HCT116 (cell line): ENCODE data around the gene ESPN. TPM values are rescaled to one million over a fixed set of nuclear protein-coding genes. Genes with fewer than 3 reads are reported as not detected.

Experiments
- ATAC-seq: fragments of 200-7000 bp; cut with Tn5 transposase; 2 replicates; pipeline ENCODE4 v1.9.1; 2020; ENCODE audit warnings: mild to moderate bottlenecking, moderate library complexity
- BruUV-seq: library from RNA; stranded (reverse); fragments of 400-500 nt; replicated peaks from 2 replicates; lab custom pipeline; 2021; lab: Mats Ljungman, UMichigan
- CTCF ChIA-PET: fragments of 300-600 bp; sonication (Branson Sonifier 250); formaldehyde crosslinking; loops from one replicate; lab custom pipeline; 2021; ENCODE audit warnings: antibody characterized with exemption; lab: Charles Lee
- POLR2A ChIA-PET: fragments of 300-600, 350-600 bp; sonication (Branson Sonifier 250); formaldehyde crosslinking; loops from one replicate; lab custom pipeline; 2021; ENCODE audit warnings: antibody characterized with exemption; lab: Charles Lee
- RAD21 ChIA-PET, 2 experiments: fragments of 300-600 bp; sonication (Branson Sonifier 250); formaldehyde crosslinking; loops; one replicate each; lab custom pipeline; 2023; ENCODE audit warnings: low total read pairs in 2 of 2; ENCODE audit not compliant: uncharacterized antibody in 2 of 2, unreplicated experiment in 2 of 2, low non-redundant PET in 1 of 2; lab: Charles Lee
- DNase-seq: peaks from one replicate; pipeline ENCODE4 v3.0.0-alpha.2; 2010; ENCODE audit warnings: low read depth, low spot score
- H2AFZ ChIP-seq: fragments of 200-600 bp; shearing (Covaris generic), sonication (generic); 2 replicates; pipeline ENCODE4 v1.6.1; 2017; ENCODE audit warnings: low read depth, mixed run types, mixed read lengths, antibody characterized with exemption, low read length; ENCODE audit not compliant: poor library complexity, severe bottlenecking
- H3K27ac ChIP-seq: 2 replicates; pipeline ENCODE4 v1.5.1; 2012; ENCODE audit warnings: low read depth, low read length
- H3K27me3 ChIP-seq: fragments of 200-600 bp; sonication (generic); 2 replicates; pipeline ENCODE4 v1.6.1; 2016; ENCODE audit warnings: mixed run types, low read length, mixed read lengths; ENCODE audit not compliant: insufficient read depth
- H3K36me3 ChIP-seq, 2 experiments: fragments of 200-500 bp in 1 of 2; fragments of 200-600 bp in 1 of 2; sonication (Bioruptor generic) in 1 of 2; sonication (generic) in 1 of 2; 2 replicates each; pipeline versions ENCODE4 v1.5.1 to v1.6.1; 2014 to 2016; ENCODE audit warnings: low read length in 2 of 2, inconsistent platforms in 1 of 2, mixed read lengths in 1 of 2, mixed run types in 1 of 2; ENCODE audit not compliant: insufficient read depth in 2 of 2, control insufficient read depth in 1 of 2
- H3K4me1 ChIP-seq, 2 experiments: fragments of 200-600 bp in 1 of 2; sonication (generic) in 1 of 2; 2 replicates each; pipeline versions ENCODE4 v1.5.1 to v1.6.1; 2012 to 2017; ENCODE audit warnings: low read length in 2 of 2, inconsistent platforms in 1 of 2, mild to moderate bottlenecking in 1 of 2, mixed read lengths in 1 of 2, mixed run types in 1 of 2, moderate library complexity in 1 of 2; ENCODE audit not compliant: insufficient read depth in 2 of 2, control insufficient read depth in 1 of 2
- H3K4me2 ChIP-seq: fragments of 200-600 bp; sonication (generic); 2 replicates; pipeline ENCODE4 v1.6.1; 2017; ENCODE audit warnings: mixed run types, low read length, mixed read lengths
- H3K4me3 ChIP-seq, 2 experiments: fragments of 200-600 bp in 1 of 2; sonication (generic) in 1 of 2; replicated peaks in 1 of 2; 2 replicates each; pipeline ENCODE4 v1.5.1; 2011 to 2016; ENCODE audit warnings: low read length in 2 of 2, control low read depth in 1 of 2, low read depth in 1 of 2, mild to moderate bottlenecking in 1 of 2, mixed read lengths in 1 of 2, mixed run types in 1 of 2
- H3K79me2 ChIP-seq: fragments of 200-600 bp; sonication (generic); 2 replicates; pipeline ENCODE4 v1.6.1; 2017; ENCODE audit warnings: mild to moderate bottlenecking, mixed run types, low read length, moderate library complexity, mixed read lengths; ENCODE audit not compliant: insufficient read depth
- H3K9ac ChIP-seq: fragments of 200-600 bp; sonication (generic); 2 replicates; pipeline ENCODE4 v1.6.1; 2016; ENCODE audit warnings: low read length, mixed read lengths
- H3K9me2 ChIP-seq: fragments of 200-600 bp; sonication (generic), shearing (Covaris generic); 2 replicates; pipeline ENCODE4 v1.6.1; 2017; ENCODE audit warnings: mixed run types, mild to moderate bottlenecking, moderate library complexity; ENCODE audit not compliant: insufficient read depth
- H3K9me3 ChIP-seq, 2 experiments: fragments of 200-500 bp in 1 of 2; fragments of 200-600 bp in 1 of 2; sonication (Bioruptor generic) in 1 of 2; sonication (generic) in 1 of 2; 2 replicates each; pipeline ENCODE4 v1.6.1; 2014 to 2017; ENCODE audit warnings: low read length in 2 of 2, mixed read lengths in 2 of 2, inconsistent platforms in 1 of 2, low read depth in 1 of 2, mild to moderate bottlenecking in 1 of 2, mixed run types in 1 of 2, moderate library complexity in 1 of 2; ENCODE audit not compliant: control insufficient read depth in 1 of 2, insufficient read depth in 1 of 2
- H4K20me1 ChIP-seq: fragments of 200-600 bp; sonication (generic), shearing (Covaris generic); 2 replicates; pipeline ENCODE4 v1.6.1; 2017; ENCODE audit warnings: mixed run types, mild to moderate bottlenecking, moderate library complexity; ENCODE audit not compliant: insufficient read depth
- ATF3 ChIP-seq: IDR thresholded peaks from 2 replicates; pipeline ENCODE4 v1.6.1; 2012
- CEBPB ChIP-seq: IDR thresholded peaks from 2 replicates; pipeline ENCODE4 v1.6.1; 2012; ENCODE audit warnings: low read depth
- CTCF ChIP-seq, 3 experiments: fragments of 200-600 bp in 1 of 3; sonication (generic) in 1 of 3; IDR thresholded peaks in 2 of 3; conservative IDR thresholded peaks in 1 of 3; 2 replicates each; pipeline ENCODE4 v1.5.1; 2012 to 2017; ENCODE audit warnings: low read depth in 2 of 3, low read length in 2 of 3, antibody characterized with exemption in 1 of 3, borderline replicate concordance in 1 of 3, control low read depth in 1 of 3, mild to moderate bottlenecking in 1 of 3, mixed read lengths in 1 of 3, mixed run types in 1 of 3, moderate library complexity in 1 of 3; ENCODE audit not compliant: insufficient read depth in 1 of 3
- EGR1 ChIP-seq: IDR thresholded peaks from 2 replicates; pipeline ENCODE4 v1.6.1; 2012; ENCODE audit warnings: low read depth
- ELF1 ChIP-seq: IDR thresholded peaks from 2 replicates; pipeline ENCODE4 v1.6.1; 2012; ENCODE audit warnings: low read depth, borderline replicate concordance
- EZH2 ChIP-seq: fragments of 200-600 bp; sonication (generic); IDR thresholded peaks from 2 replicates; pipeline ENCODE4 v1.6.1; 2017; ENCODE audit warnings: antibody characterized with exemption, mixed run types
- EZH2phosphoT487 ChIP-seq: fragments of 200-600 bp; IDR thresholded peaks from 2 replicates; pipeline ENCODE4 v1.6.1; 2018; ENCODE audit warnings: antibody characterized with exemption, borderline replicate concordance
- FOSL1 ChIP-seq: IDR thresholded peaks from 2 replicates; pipeline ENCODE4 v1.6.1; 2012; ENCODE audit warnings: low read depth
- JUND ChIP-seq: IDR thresholded peaks from 2 replicates; pipeline ENCODE4 v1.6.1; 2012
- MAX ChIP-seq: IDR thresholded peaks from 2 replicates; pipeline ENCODE4 v1.6.1; 2012
- POLR2AphosphoS5 ChIP-seq: IDR thresholded peaks from 2 replicates; pipeline ENCODE4 v1.6.1; 2011; ENCODE audit warnings: mild to moderate bottlenecking, low read depth, low read length, moderate library complexity
- RAD21 ChIP-seq: IDR thresholded peaks from 2 replicates; pipeline ENCODE4 v1.6.1; 2012; ENCODE audit warnings: low read depth, mild to moderate bottlenecking
- SIN3A ChIP-seq: IDR thresholded peaks from 2 replicates; pipeline ENCODE4 v1.6.1; 2012; ENCODE audit warnings: low read depth
- SP1 ChIP-seq: IDR thresholded peaks from 2 replicates; pipeline ENCODE4 v1.6.1; 2012; ENCODE audit warnings: low read depth
- SRF ChIP-seq: IDR thresholded peaks from 2 replicates; pipeline ENCODE4 v1.6.1; 2012; ENCODE audit warnings: low read depth
- TCF7L2 ChIP-seq: IDR thresholded peaks from 2 replicates; pipeline ENCODE4 v1.7.0; 2011; ENCODE audit warnings: borderline replicate concordance, inconsistent platforms; ENCODE audit not compliant: insufficient read depth, insufficient read length; ENCODE audit errors: extremely low read depth
- YY1 ChIP-seq: IDR thresholded peaks from 2 replicates; pipeline ENCODE4 v1.6.1; 2011; ENCODE audit warnings: low read length, low read depth, moderate library complexity, mild to moderate bottlenecking; ENCODE audit not compliant: insufficient replicate concordance; ENCODE audit errors: extremely low read depth
- ZBTB33 ChIP-seq: IDR thresholded peaks from 2 replicates; pipeline ENCODE4 v1.6.1; 2011; ENCODE audit warnings: mild to moderate bottlenecking, low read length, moderate library complexity; ENCODE audit not compliant: insufficient replicate concordance; ENCODE audit errors: extremely low read depth
- ZNF274 ChIP-seq: fragments of 200-500 bp; sonication (Bioruptor generic); IDR thresholded peaks from 2 replicates; pipeline ENCODE4 v1.6.1; 2014; ENCODE audit warnings: mild to moderate bottlenecking, low read depth, low read length, inconsistent platforms
- intact Hi-C: fragments of 100-400 bp; cut with micrococcal nuclease; formaldehyde crosslinking; loops from 2 replicates; pipeline ENCODE4 v1.10.0; 2022
- total RNA-seq: library from RNA; stranded (reverse); gene quantifications from one replicate; pipeline ENCODE4 v1.2.1, GENCODE V29; 2021; ENCODE audit not compliant: unreplicated experiment

Gene ESPN
- total RNA-seq, 1 experiment from 2014 or later, result 114 TPM

- no peak for TF ChIP-seq CTCF (IDR thresholded peaks at IDR 0.05 in 2 of 3, conservative IDR thresholded peaks at IDR 0.05 in 1 of 3; ENCODE audit: borderline replicate concordance in 1 of 3, insufficient read depth in 1 of 3, low read depth in 2 of 3, low read length in 2 of 3)
- TF ChIP-seq, all 23 proteins: peak for 5
Observed at GRCh38 chr1:6392809-6393399, 31.7 kb upstream of the ESPN start (continued).

GRCh38 chr1:6393400-6394187 is 31.0 kb upstream of the ESPN start, which contains the start of gene ACOT7:
TSS of gene ACOT7 (minus strand) at chr1:6393767. CDS start at chr1:6393399, 368 bp downstream.
- H3K4me2 ChIP-seq, result peak within 1 kb of the TSS; percentile 99
- ChIA-PET RAD21 (interaction anchor here (0.6 to 0.7 kb wide), 3 partner anchors 13 to 147 kb away, joined by 3 to 6 read pairs (median 3); no protein-coding TSS in a partner anchor), CTCF (interaction anchor here (0.6 to 1.7 kb wide), 9 partner anchors 8 to 757 kb away, joined by 3 to 9 read pairs (median 4); no protein-coding TSS in a partner anchor), POLR2A (interaction anchor here (0.6 to 2.2 kb wide), 11 partner anchors 9 to 156 kb away, joined by 3 to 12 read pairs (median 3); partner anchors contain the start of gene HES2)
- no peaks in the 10 kb centered on the region for H3K36me3 ChIP-seq
- intact Hi-C loops, result no loop called here
- H3K4me1 ChIP-seq, result peaks cover 14 to 42% of the 10 kb centered on the region in 2 experiments
- H3K9ac ChIP-seq, result peak within 1 kb of the TSS; percentile 93
- H3K4me3 ChIP-seq, result peak within 1 kb of the TSS; percentile 79 to 96
- H3K9me3 ChIP-seq, result no peaks in the 10 kb centered on the region
- H3K9me2 ChIP-seq, result no peaks in the 10 kb centered on the region
- no peaks in the 10 kb centered on the region for H3K27me3 ChIP-seq
- H3K27ac ChIP-seq, result peak within 1 kb of the TSS; percentile 92
- BruUV-seq, result no TSS peak
- ATAC-seq (peak; percentile 88), DNase-seq (peak; percentile 69)
- no peak within 1 kb of the TSS for H2AFZ ChIP-seq
- peaks cover 42% of the 10 kb centered on the region for H3K79me2 ChIP-seq
- H4K20me1 ChIP-seq, result no peaks in the 10 kb centered on the region
- TF ChIP-seq EZH2 (no peak), ZNF274 (no peak), ATF3 (no peak), EZH2phosphoT487 (no peak), SRF (no peak), TCF7L2 (peak; percentile 5), POLR2AphosphoS5 (peak; percentile 86), MAX (peak; percentile 91), YY1 (peak; percentile 2), EGR1 (peak; percentile 34; the same call in 1 of the 2 replicates), JUND (no peak), FOSL1 (no peak), SIN3A (peak; percentile 43; the same call in 1 of the 2 replicates), RAD21 (no peak), CEBPB (no peak), ZBTB33 (no peak), ELF1 (no peak), SP1 (peak; percentile 39)
